H9 (cell line): Measurements from ENCODE around the gene C1QB. TPM values are rescaled to one million over a fixed set of nuclear protein-coding genes. Genes with fewer than 3 reads are reported as not detected.

Source experiments
- DNase-seq: peaks from one replicate; pipeline ENCODE4 v3.0.0-alpha.2; 2017
- H2AFZ ChIP-seq: one replicate; pipeline ENCODE4 v1.6.1; 2013; ENCODE audit warnings: mild to moderate bottlenecking, low read length, control low read depth, moderate library complexity
- H2AK5ac ChIP-seq: 2 replicates; pipeline ENCODE4 v1.6.1; 2013; ENCODE audit warnings: low read length, control low read depth, mixed read lengths; ENCODE audit not compliant: insufficient read length
- H2BK120ac ChIP-seq: one replicate; pipeline ENCODE4 v1.6.1; 2013; ENCODE audit warnings: low read depth, mild to moderate bottlenecking, low read length, control low read depth, inconsistent platforms; ENCODE audit not compliant: poor library complexity, severe bottlenecking
- H2BK12ac ChIP-seq: 2 replicates; pipeline ENCODE4 v1.6.1; 2013; ENCODE audit warnings: low read length, control low read depth, mixed read lengths, low read depth; ENCODE audit not compliant: insufficient read length
- H2BK15ac ChIP-seq: 2 replicates; pipeline ENCODE4 v1.6.1; 2013; ENCODE audit warnings: low read depth, low read length, control low read depth
- H2BK20ac ChIP-seq: one replicate; pipeline ENCODE4 v1.6.1; 2013; ENCODE audit warnings: low read depth, mild to moderate bottlenecking, low read length, control low read depth, inconsistent platforms; ENCODE audit not compliant: poor library complexity, severe bottlenecking
- H2BK5ac ChIP-seq: 2 replicates; pipeline ENCODE4 v1.6.1; 2013; ENCODE audit warnings: low read length, control low read depth, mixed read lengths; ENCODE audit not compliant: insufficient read length
- H3K14ac ChIP-seq: 2 replicates; pipeline ENCODE4 v1.6.1; 2013; ENCODE audit warnings: low read length, control low read depth; ENCODE audit not compliant: insufficient read depth
- H3K18ac ChIP-seq: 2 replicates; pipeline ENCODE4 v1.6.1; 2013; ENCODE audit warnings: low read depth, mild to moderate bottlenecking, mixed read lengths, low read length, control low read depth; ENCODE audit not compliant: insufficient read length
- H3K23ac ChIP-seq: 2 replicates; pipeline ENCODE4 v1.6.1; 2013; ENCODE audit warnings: low read length, control low read depth, mixed read lengths, low read depth; ENCODE audit not compliant: insufficient read length
- H3K23me2 ChIP-seq: 2 replicates; pipeline ENCODE4 v1.6.1; 2013; ENCODE audit warnings: low read depth, mild to moderate bottlenecking, mixed read lengths, low read length, control low read depth; ENCODE audit not compliant: insufficient read length, poor library complexity, severe bottlenecking
- H3K27ac ChIP-seq: 2 replicates; pipeline ENCODE4 v1.5.1; 2013; ENCODE audit warnings: low read length, control low read depth, mixed read lengths, low read depth; ENCODE audit not compliant: insufficient read length
- H3K27me3 ChIP-seq: 2 replicates; pipeline ENCODE4 v1.6.1; 2013; ENCODE audit warnings: low read length, control low read depth, inconsistent platforms; ENCODE audit not compliant: insufficient read depth
- H3K4ac ChIP-seq: 2 replicates; pipeline ENCODE4 v1.6.1; 2013; ENCODE audit warnings: low read depth, mild to moderate bottlenecking, control low read depth, inconsistent platforms, low read length, moderate library complexity
- H3K4me1 ChIP-seq: 2 replicates; pipeline ENCODE4 v1.6.1; 2013; ENCODE audit warnings: low read length, control low read depth, inconsistent platforms; ENCODE audit not compliant: insufficient read depth
- H3K4me2 ChIP-seq: 2 replicates; pipeline ENCODE4 v1.6.1; 2013; ENCODE audit warnings: low read length, control low read depth, mixed read lengths; ENCODE audit not compliant: insufficient read length, insufficient read depth
- H3K56ac ChIP-seq: 2 replicates; pipeline ENCODE4 v1.6.1; 2013; ENCODE audit warnings: low read depth, mild to moderate bottlenecking, mixed read lengths, low read length, control low read depth; ENCODE audit not compliant: insufficient read length
- H3K79me1 ChIP-seq: 2 replicates; pipeline ENCODE4 v1.6.1; 2013; ENCODE audit warnings: low read depth, mild to moderate bottlenecking, moderate library complexity, low read length, control low read depth, inconsistent platforms; ENCODE audit not compliant: insufficient read depth, poor library complexity, severe bottlenecking
- H3K79me2 ChIP-seq: 2 replicates; pipeline ENCODE4 v1.6.1; 2013; ENCODE audit warnings: low read length, control low read depth, inconsistent platforms; ENCODE audit not compliant: insufficient read depth
- H3K9ac ChIP-seq: 2 replicates; pipeline ENCODE4 v1.6.1; 2013; ENCODE audit warnings: low read length, control low read depth, mixed read lengths; ENCODE audit not compliant: insufficient read length; ENCODE audit errors: extremely low read depth
- H3K9me3 ChIP-seq: one replicate; pipeline ENCODE4 v1.6.1; 2013; ENCODE audit warnings: low read depth, low read length, inconsistent platforms; ENCODE audit not compliant: control insufficient read depth
- H3T11ph ChIP-seq: one replicate; pipeline ENCODE4 v1.6.1; 2013; ENCODE audit warnings: mild to moderate bottlenecking, low read length, control low read depth, inconsistent platforms
- H4K20me1 ChIP-seq: one replicate; pipeline ENCODE4 v1.6.1; 2013; ENCODE audit not compliant: control insufficient read depth, insufficient read length, insufficient read depth
- H4K5ac ChIP-seq: 2 replicates; pipeline ENCODE4 v1.6.1; 2013; ENCODE audit warnings: low read depth, mild to moderate bottlenecking, mixed read lengths, low read length, control low read depth; ENCODE audit not compliant: insufficient read length
- H4K8ac ChIP-seq: replicated peaks from 2 replicates; pipeline ENCODE4 v1.6.1; 2013; ENCODE audit warnings: low read length, control low read depth, mixed read lengths, low read depth; ENCODE audit not compliant: insufficient read length
- H4K91ac ChIP-seq: 2 replicates; pipeline ENCODE4 v1.6.1; 2013; ENCODE audit warnings: low read depth, mild to moderate bottlenecking, moderate library complexity, mixed read lengths, low read length, control low read depth; ENCODE audit not compliant: insufficient read length
- H3K27ac Mint-ChIP-seq, 3 experiments: 2 replicates in 2 of 3; 3 replicates in 1 of 3; pipeline ENCODE4 v1.8.0; 2020 to 2021; ENCODE audit warnings: mixed read lengths in 3 of 3, mild to moderate bottlenecking in 1 of 3, moderate library complexity in 1 of 3
- H3K27me3 Mint-ChIP-seq: 2 replicates; pipeline ENCODE4 v1.8.0; 2021; ENCODE audit warnings: low read depth, mild to moderate bottlenecking, moderate library complexity, mixed read lengths
- H3K36me3 Mint-ChIP-seq, 3 experiments: 2 replicates in 2 of 3; 3 replicates in 1 of 3; pipeline ENCODE4 v1.8.0; 2020 to 2021; ENCODE audit warnings: low read depth in 3 of 3, mixed read lengths in 3 of 3; ENCODE audit not compliant: insufficient read depth in 1 of 3
- H3K4me1 Mint-ChIP-seq, 2 experiments: 2 replicates each; pipeline ENCODE4 v1.8.0; 2020; ENCODE audit warnings: mixed read lengths in 2 of 2
- H3K4me3 Mint-ChIP-seq, 2 experiments: 2 replicates in 1 of 2; 3 replicates in 1 of 2; pipeline ENCODE4 v1.8.0; 2020 to 2021; ENCODE audit warnings: mild to moderate bottlenecking in 2 of 2, mixed read lengths in 2 of 2, moderate library complexity in 1 of 2
- H3K9me3 Mint-ChIP-seq, 2 experiments: 2 replicates in 1 of 2; 3 replicates in 1 of 2; pipeline ENCODE4 v1.8.0; 2020; ENCODE audit warnings: mild to moderate bottlenecking in 2 of 2, mixed read lengths in 2 of 2, moderate library complexity in 1 of 2
- WGBS: extraction: QIAGEN DNeasy Blood & Tissue Kit; methylation state at CpG from one replicate; pipeline ENCODE4 v1.1.7; 2013; ENCODE audit warnings: missing lambda C conversion rate, low lambda C conversion rate, mixed read lengths; ENCODE audit not compliant: insufficient read length; ENCODE audit errors: extremely low coverage; 5-methylcytosine and 5-hydroxymethylcytosine counted together
- total RNA-seq: library from RNA; stranded (reverse); gene quantifications from 2 replicates; pipeline ENCODE4 v1.2.1, GENCODE V29; 2021
- TF ChIP-seq, protein P1 (sequence below): fragments of 200-600 bp; sonication (generic); conservative IDR thresholded peaks from 3 replicates; pipeline ENCODE4 v1.8.0; 2021; ENCODE audit warnings: antibody characterized with exemption, mild to moderate bottlenecking

Gene C1QB
- total RNA-seq, 1 experiment from 2014 or later, result not detected

DNA sequence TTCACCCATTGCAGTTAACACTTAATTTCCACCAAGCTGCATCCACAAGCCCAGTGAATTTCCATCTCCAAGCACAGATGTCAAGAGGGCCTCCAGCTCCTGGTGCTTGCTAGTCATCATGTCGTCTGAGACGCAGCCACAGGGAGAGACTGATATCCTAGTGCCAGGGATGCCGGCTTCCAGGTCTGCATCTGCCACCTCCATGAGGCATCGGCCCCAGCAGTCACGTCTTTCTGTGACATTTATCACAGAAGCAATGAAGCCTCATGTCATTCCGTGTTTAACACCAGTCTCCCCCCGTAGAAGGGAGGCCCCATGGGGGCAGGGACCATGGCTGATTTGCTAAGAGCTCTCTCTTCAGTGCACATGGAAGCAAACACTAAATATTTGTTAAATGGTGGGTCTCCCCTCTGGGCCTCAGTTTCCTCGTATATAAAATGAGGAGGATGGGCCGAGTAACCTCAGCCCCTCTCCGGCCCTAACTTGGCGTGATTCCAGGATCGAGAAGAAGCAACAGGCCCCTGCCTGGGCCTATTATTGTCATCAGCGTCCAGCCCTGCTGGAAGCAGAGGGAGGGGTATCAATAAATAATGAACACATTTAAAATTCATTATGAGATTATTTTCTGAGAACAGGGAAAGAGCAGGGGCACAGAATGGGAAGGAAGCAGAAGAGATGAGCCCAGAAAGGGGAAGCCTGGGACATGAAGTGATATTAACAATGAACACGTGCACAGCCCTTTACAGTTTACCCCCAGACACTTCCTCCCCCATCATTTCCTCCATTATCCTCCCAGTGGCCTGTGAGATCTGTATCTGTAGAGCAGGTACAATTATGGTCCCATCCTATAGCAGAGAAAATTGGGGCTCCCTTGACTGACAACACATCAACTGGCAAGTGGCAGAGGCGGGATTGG is 837 bp upstream of the C1QB start:
- H2BK20ac ChIP-seq, result no peak overlapping the region
- H2BK12ac ChIP-seq, result no peak overlapping the region
- H3K14ac ChIP-seq, result no peak overlapping the region
- no peak overlapping the region for H4K8ac ChIP-seq
- Mint-ChIP-seq H3K4me3 (no peak overlapping the region), H3K4me1 (peaks cover 0 to 7% of the 10 kb centered on the region in 2 experiments; a peak in 2 of 4 replicates), H3K27me3 (peaks cover 20% of the 10 kb centered on the region), H3K27ac (no peak overlapping the region), H3K9me3 (no peaks in the 10 kb centered on the region), H3K36me3 (no peaks in the 10 kb centered on the region)
- H2BK120ac ChIP-seq, result no peak overlapping the region
- H2BK15ac ChIP-seq, result no peak overlapping the region
- H3K23ac ChIP-seq, result no peak overlapping the region
- no peaks in the 10 kb centered on the region for H3K27me3 ChIP-seq
- no peak overlapping the region for H3T11ph ChIP-seq
- no peaks in the 10 kb centered on the region for H3K23me2 ChIP-seq
- H3K27ac ChIP-seq, result no peak overlapping the region
- H4K5ac ChIP-seq, result no peak overlapping the region
- TF ChIP-seq, protein P1, sequence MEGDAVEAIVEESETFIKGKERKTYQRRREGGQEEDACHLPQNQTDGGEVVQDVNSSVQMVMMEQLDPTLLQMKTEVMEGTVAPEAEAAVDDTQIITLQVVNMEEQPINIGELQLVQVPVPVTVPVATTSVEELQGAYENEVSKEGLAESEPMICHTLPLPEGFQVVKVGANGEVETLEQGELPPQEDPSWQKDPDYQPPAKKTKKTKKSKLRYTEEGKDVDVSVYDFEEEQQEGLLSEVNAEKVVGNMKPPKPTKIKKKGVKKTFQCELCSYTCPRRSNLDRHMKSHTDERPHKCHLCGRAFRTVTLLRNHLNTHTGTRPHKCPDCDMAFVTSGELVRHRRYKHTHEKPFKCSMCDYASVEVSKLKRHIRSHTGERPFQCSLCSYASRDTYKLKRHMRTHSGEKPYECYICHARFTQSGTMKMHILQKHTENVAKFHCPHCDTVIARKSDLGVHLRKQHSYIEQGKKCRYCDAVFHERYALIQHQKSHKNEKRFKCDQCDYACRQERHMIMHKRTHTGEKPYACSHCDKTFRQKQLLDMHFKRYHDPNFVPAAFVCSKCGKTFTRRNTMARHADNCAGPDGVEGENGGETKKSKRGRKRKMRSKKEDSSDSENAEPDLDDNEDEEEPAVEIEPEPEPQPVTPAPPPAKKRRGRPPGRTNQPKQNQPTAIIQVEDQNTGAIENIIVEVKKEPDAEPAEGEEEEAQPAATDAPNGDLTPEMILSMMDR, result no peak
- no peak overlapping the region for H3K9ac ChIP-seq
- H4K91ac ChIP-seq, result no peak overlapping the region
- H3K79me2 ChIP-seq, result no peaks in the 10 kb centered on the region
- H3K79me1 ChIP-seq, result no peaks in the 10 kb centered on the region
- H3K4me2 ChIP-seq, result no peak overlapping the region
- no peak overlapping the region for H3K18ac ChIP-seq
- H3K4ac ChIP-seq, result no peak overlapping the region
- no peaks in the 10 kb centered on the region for H3K4me1 ChIP-seq
- no peaks in the 10 kb centered on the region for H3K9me3 ChIP-seq
- no CpG with 5 or more reads among the region's 15 CpGs for WGBS
- DNase-seq, result no peak
- H3K56ac ChIP-seq, result no peak overlapping the region
- no peak overlapping the region for H2AK5ac ChIP-seq
- H4K20me1 ChIP-seq, result no peaks in the 10 kb centered on the region
- H2BK5ac ChIP-seq, result no peak overlapping the region
- H2AFZ ChIP-seq, result no peak overlapping the region
